ENCODE data around the gene PROM2.

DNA sequence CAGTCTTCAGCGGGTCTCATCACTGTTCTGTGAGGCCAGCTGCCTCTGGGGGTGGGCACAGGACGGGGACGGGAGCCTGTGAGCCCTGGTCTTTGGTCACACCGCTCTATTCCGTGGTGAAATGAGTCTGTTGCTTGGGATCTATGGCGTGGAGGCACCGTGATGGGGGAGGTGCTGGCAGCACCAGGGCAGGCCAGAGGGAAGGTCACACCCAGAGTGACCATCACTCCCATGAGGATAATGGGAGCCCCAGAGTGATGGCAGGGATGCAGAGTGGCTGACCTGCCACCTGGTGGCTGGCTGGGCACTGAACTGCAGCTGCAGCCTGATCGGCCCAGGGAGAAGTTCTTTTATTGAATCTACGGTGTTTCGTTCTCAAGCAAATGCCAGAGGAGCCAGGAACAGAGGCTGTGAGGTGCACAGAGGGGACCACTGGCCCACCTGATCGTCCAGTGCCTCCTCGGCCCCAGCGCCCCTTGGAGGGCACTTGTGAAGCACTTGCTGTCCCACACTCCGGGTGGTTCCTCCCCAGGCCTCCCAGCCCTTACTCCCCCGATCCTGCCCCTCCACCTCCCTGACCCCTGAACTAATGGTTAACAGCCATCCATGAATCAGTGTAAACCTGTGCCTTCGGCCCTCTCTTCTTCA, 40.8 kb downstream of the PROM2 start:
- TF ChIP-seq, protein P1, sequence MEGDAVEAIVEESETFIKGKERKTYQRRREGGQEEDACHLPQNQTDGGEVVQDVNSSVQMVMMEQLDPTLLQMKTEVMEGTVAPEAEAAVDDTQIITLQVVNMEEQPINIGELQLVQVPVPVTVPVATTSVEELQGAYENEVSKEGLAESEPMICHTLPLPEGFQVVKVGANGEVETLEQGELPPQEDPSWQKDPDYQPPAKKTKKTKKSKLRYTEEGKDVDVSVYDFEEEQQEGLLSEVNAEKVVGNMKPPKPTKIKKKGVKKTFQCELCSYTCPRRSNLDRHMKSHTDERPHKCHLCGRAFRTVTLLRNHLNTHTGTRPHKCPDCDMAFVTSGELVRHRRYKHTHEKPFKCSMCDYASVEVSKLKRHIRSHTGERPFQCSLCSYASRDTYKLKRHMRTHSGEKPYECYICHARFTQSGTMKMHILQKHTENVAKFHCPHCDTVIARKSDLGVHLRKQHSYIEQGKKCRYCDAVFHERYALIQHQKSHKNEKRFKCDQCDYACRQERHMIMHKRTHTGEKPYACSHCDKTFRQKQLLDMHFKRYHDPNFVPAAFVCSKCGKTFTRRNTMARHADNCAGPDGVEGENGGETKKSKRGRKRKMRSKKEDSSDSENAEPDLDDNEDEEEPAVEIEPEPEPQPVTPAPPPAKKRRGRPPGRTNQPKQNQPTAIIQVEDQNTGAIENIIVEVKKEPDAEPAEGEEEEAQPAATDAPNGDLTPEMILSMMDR (IDR thresholded peaks at IDR 0.05) = peak in 2 of 4 experiments; percentile 6 to 37
- TF ChIP-seq POLR2A (IDR thresholded peaks at IDR 0.05) = no peak

Measured in uterus (tissue), 2 donors.